ENCODE measurements around the gene TCL1A. TPM values are rescaled to one million over a fixed set of nuclear protein-coding genes. Genes with fewer than 3 reads are reported as not detected.
"Not testable (repeated sequence)": the region's sequence is repeated elsewhere in the genome, so short reads cannot be mapped to it uniquely, and the experiment has no call there.

Gene TCL1A
- total RNA-seq, 1 experiment from 2014 or later: not detected

DNA sequence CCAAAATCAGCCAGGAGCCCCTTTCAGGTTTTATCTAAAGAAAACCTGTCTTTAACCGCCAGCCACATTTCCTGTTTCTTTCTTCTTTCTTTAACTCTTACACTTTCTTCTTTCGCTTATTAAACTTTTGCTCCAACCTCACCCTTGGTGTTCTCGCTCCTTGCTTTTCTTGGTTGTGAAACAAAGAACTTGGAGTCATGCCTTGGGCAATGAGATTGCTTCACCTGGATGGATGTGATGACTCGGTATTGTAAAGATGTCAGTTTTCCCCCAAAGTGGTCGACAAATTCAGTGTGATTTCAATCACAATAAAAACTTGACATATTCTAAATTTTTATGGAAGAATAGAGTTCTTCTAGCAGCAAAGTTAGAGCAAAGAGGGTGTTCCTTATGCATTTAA lies 16.2 kb upstream of the TCL1A start:
- TF ChIP-seq, protein P1, sequence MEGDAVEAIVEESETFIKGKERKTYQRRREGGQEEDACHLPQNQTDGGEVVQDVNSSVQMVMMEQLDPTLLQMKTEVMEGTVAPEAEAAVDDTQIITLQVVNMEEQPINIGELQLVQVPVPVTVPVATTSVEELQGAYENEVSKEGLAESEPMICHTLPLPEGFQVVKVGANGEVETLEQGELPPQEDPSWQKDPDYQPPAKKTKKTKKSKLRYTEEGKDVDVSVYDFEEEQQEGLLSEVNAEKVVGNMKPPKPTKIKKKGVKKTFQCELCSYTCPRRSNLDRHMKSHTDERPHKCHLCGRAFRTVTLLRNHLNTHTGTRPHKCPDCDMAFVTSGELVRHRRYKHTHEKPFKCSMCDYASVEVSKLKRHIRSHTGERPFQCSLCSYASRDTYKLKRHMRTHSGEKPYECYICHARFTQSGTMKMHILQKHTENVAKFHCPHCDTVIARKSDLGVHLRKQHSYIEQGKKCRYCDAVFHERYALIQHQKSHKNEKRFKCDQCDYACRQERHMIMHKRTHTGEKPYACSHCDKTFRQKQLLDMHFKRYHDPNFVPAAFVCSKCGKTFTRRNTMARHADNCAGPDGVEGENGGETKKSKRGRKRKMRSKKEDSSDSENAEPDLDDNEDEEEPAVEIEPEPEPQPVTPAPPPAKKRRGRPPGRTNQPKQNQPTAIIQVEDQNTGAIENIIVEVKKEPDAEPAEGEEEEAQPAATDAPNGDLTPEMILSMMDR (conservative IDR thresholded peaks at IDR 0.05): no peak
- Mint-ChIP-seq H3K27me3 (ENCODE audit: low read depth) (peaks cover 2% of the 10 kb centered on the region), H3K27ac (no peak overlapping the region; a peak in 1 of 7 replicates), H3K36me3 (ENCODE audit: insufficient read depth in 1 of 3, low read depth in 3 of 3) (peaks cover 0 to 7% (median 3%) of the 10 kb centered on the region in 3 experiments; a peak in 3 of 7 replicates), H3K9me3 (peaks cover 4 to 6% of the 10 kb centered on the region in 2 experiments; a peak in 2 of 5 replicates), H3K4me3 (no peak overlapping the region), H3K4me1 (peaks cover 9 to 24% of the 10 kb centered on the region in 2 experiments)
- H4K20me1 ChIP-seq (ENCODE audit: control insufficient read depth, insufficient read depth, insufficient read length): no peaks in the 10 kb centered on the region
- H3K4me1 ChIP-seq (ENCODE audit: insufficient read depth, low read length): no peaks in the 10 kb centered on the region; the same call in 1 of the 2 replicates
- H3K4me2 ChIP-seq (ENCODE audit: insufficient read depth, insufficient read length, low read length): no peak overlapping the region
- no peak overlapping the region for H4K91ac ChIP-seq (ENCODE audit: insufficient read length, low read depth, low read length)
- H2BK5ac ChIP-seq (ENCODE audit: insufficient read length, low read length): no peak overlapping the region
- H2BK12ac ChIP-seq (ENCODE audit: insufficient read length, low read depth, low read length): no peak overlapping the region
- no peak overlapping the region for H2AK5ac ChIP-seq (ENCODE audit: insufficient read length, low read length)
- no peak overlapping the region for H3K56ac ChIP-seq (ENCODE audit: insufficient read length, low read depth, low read length)
- H2AFZ ChIP-seq (ENCODE audit: low read length): no peak overlapping the region
- no peak overlapping the region for H3K14ac ChIP-seq (ENCODE audit: insufficient read depth, low read length)
- no peak overlapping the region for H3K23ac ChIP-seq (ENCODE audit: insufficient read length, low read depth, low read length)
- no peak for DNase-seq
- H3K23me2 ChIP-seq (ENCODE audit: insufficient read length, low read depth, low read length, poor library complexity, severe bottlenecking): no peaks in the 10 kb centered on the region
- H3K27ac ChIP-seq (ENCODE audit: insufficient read length, low read depth, low read length): no peak overlapping the region
- no peak overlapping the region for H4K8ac ChIP-seq (replicated peaks; ENCODE audit: insufficient read length, low read depth, low read length)
- H3K4ac ChIP-seq (ENCODE audit: low read depth, low read length): no peak overlapping the region
- H2BK120ac ChIP-seq (ENCODE audit: low read depth, low read length, poor library complexity, severe bottlenecking): no peak overlapping the region
- no peaks in the 10 kb centered on the region for H3K9me3 ChIP-seq (ENCODE audit: control insufficient read depth, low read depth, low read length)
- H3K27me3 ChIP-seq (ENCODE audit: insufficient read depth, low read length): no peaks in the 10 kb centered on the region
- H3K18ac ChIP-seq (ENCODE audit: insufficient read length, low read depth, low read length): no peak overlapping the region
- no peaks in the 10 kb centered on the region for H3K79me1 ChIP-seq (ENCODE audit: insufficient read depth, low read depth, low read length, poor library complexity, severe bottlenecking)
- H3K79me2 ChIP-seq (ENCODE audit: insufficient read depth, low read length): no peaks in the 10 kb centered on the region
- WGBS (ENCODE audit: extremely low coverage, insufficient read length, low lambda C conversion rate): 100% methylated on average over 2 of the region's 5 CpGs
- no peak overlapping the region for H3K9ac ChIP-seq (ENCODE audit: extremely low read depth, insufficient read length, low read length)
- no peak overlapping the region for H2BK15ac ChIP-seq (ENCODE audit: low read depth, low read length)
- H4K5ac ChIP-seq (ENCODE audit: insufficient read length, low read depth, low read length): no peak overlapping the region
- no peak overlapping the region for H2BK20ac ChIP-seq (ENCODE audit: low read depth, low read length, poor library complexity, severe bottlenecking)
- no peak overlapping the region for H3T11ph ChIP-seq (ENCODE audit: low read length)

DNA sequence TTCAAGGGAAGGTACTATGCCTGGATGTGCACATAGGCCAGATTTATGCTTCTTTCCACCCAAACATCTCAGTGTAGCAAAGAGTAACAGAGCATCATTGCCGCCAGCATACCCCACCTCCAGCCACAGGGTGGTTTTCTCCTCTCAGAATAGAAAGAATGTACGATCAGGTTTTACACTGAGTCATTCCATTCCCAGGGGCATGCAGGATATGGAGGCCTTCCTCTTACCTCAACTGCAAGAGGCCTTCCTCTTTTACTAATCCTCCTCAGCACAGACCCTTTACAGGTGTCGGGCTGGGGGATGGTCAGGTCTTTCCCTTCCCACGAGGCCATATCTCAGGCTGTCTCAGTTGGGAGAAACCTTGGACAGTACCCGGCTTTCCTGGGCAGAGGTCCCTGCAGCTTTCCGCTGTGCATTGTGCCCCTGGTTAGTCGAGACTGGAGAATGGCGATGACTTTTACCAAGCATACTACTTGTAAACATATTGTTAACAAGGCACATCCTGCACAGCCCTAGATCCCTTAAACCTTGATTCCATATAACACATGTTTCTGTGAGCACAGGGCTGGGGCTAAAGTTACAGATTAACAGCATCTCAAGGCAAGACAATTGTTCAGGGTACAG lies 15.6 kb upstream of the TCL1A start:
- not testable (repeated sequence) for DNase-seq

More for the DNA sequence above, 15.6 kb upstream of the TCL1A start:
- H3K36me3 Mint-ChIP-seq (ENCODE audit: insufficient read depth in 1 of 3, low read depth in 3 of 3); H4K5ac ChIP-seq (ENCODE audit: insufficient read length, low read depth, low read length); H3K9me3 ChIP-seq (ENCODE audit: control insufficient read depth, low read depth, low read length); H3K27me3 ChIP-seq (ENCODE audit: insufficient read depth, low read length); H2BK20ac ChIP-seq (ENCODE audit: low read depth, low read length, poor library complexity, severe bottlenecking); H3K4me1 ChIP-seq (ENCODE audit: insufficient read depth, low read length); H2BK12ac ChIP-seq (ENCODE audit: insufficient read length, low read depth, low read length); H3K14ac ChIP-seq (ENCODE audit: insufficient read depth, low read length); H3K27me3 Mint-ChIP-seq (ENCODE audit: low read depth); H2AK5ac ChIP-seq (ENCODE audit: insufficient read length, low read length); H3K4me3 Mint-ChIP-seq; H3K27ac ChIP-seq (ENCODE audit: insufficient read length, low read depth, low read length); H3K4me2 ChIP-seq (ENCODE audit: insufficient read depth, insufficient read length, low read length); H3K4ac ChIP-seq (ENCODE audit: low read depth, low read length); H4K91ac ChIP-seq (ENCODE audit: insufficient read length, low read depth, low read length); H3T11ph ChIP-seq (ENCODE audit: low read length); H3K9ac ChIP-seq (ENCODE audit: extremely low read depth, insufficient read length, low read length); H3K23me2 ChIP-seq (ENCODE audit: insufficient read length, low read depth, low read length, poor library complexity, severe bottlenecking); H3K23ac ChIP-seq (ENCODE audit: insufficient read length, low read depth, low read length); H3K56ac ChIP-seq (ENCODE audit: insufficient read length, low read depth, low read length); H3K9me3 Mint-ChIP-seq; H3K79me2 ChIP-seq (ENCODE audit: insufficient read depth, low read length); H2BK120ac ChIP-seq (ENCODE audit: low read depth, low read length, poor library complexity, severe bottlenecking); H2AFZ ChIP-seq (ENCODE audit: low read length); H3K18ac ChIP-seq (ENCODE audit: insufficient read length, low read depth, low read length); H3K79me1 ChIP-seq (ENCODE audit: insufficient read depth, low read depth, low read length, poor library complexity, severe bottlenecking); H4K8ac ChIP-seq (replicated peaks; ENCODE audit: insufficient read length, low read depth, low read length); H2BK15ac ChIP-seq (ENCODE audit: low read depth, low read length); H2BK5ac ChIP-seq (ENCODE audit: insufficient read length, low read length); H4K20me1 ChIP-seq (ENCODE audit: control insufficient read depth, insufficient read depth, insufficient read length): not testable (repeated sequence)
- peak overlapping the region in 1 of 3 experiments; percentile 44; a peak in 1 of 7 replicates for H3K27ac Mint-ChIP-seq
- WGBS (ENCODE audit: extremely low coverage, insufficient read length, low lambda C conversion rate): no CpG with 5 or more reads among the region's 8 CpGs
- peaks cover 9 to 24% of the 10 kb centered on the region in 2 experiments for H3K4me1 Mint-ChIP-seq

Measured in H9 (cell line).